HG02642 (cell line): ENCODE data around the gene ABR.
A peak's percentile ranks its signal among the peaks of the same experiment; 100 is the strongest.
"Not testable (repeated sequence)": the region's sequence is repeated elsewhere in the genome, so short reads cannot be mapped to it uniquely, and the experiment has no call there.

Source experiments
- ATAC-seq: cut with Tn5 transposase; IDR thresholded peaks from one replicate; pipeline ENCODE4 v1.9.1; 2021; ENCODE audit warnings: mild to moderate bottlenecking; ENCODE audit not compliant: unreplicated experiment, poor library complexity

ABR gene

GRCh38 chr17:1203111-1203966, 23.6 kb upstream of the ABR start:
- ATAC-seq, result no peak

GRCh38 chr17:1202291-1202690, 22.5 kb upstream of the ABR start:
- no peak for ATAC-seq

GRCh38 chr17:1201132-1201702, 21.4 kb upstream of the ABR start:
- no peak for ATAC-seq

GRCh38 chr17:1199271-1199743, 19.5 kb upstream of the ABR start:
- not testable (repeated sequence) for ATAC-seq

- ATAC-seq, result peak; percentile 72
Observed at GRCh38 chr17:1197781-1198490, 18.2 kb upstream of the ABR start.

GRCh38 chr17:1197379-1197778, 17.6 kb upstream of the ABR start:
- peak; percentile 7 for ATAC-seq

- ATAC-seq, result no peak
Observed at GRCh38 chr17:1196946-1197345, 17.2 kb upstream of the ABR start.

GRCh38 chr17:1192911-1193699, 13.3 kb upstream of the ABR start:
- no peak for ATAC-seq

GRCh38 chr17:1190751-1191331, 11.1 kb upstream of the ABR start:
- ATAC-seq, result no peak

GRCh38 chr17:1188812-1189504, 9.2 kb upstream of the ABR start:
- ATAC-seq, result no peak

GRCh38 chr17:1186923-1187771, 7.4 kb upstream of the ABR start:
- no peak for ATAC-seq

GRCh38 chr17:1186214-1186820, 6.5 kb upstream of the ABR start:
- no peak for ATAC-seq

- peak; percentile 39 for ATAC-seq
Observed at GRCh38 chr17:1183171-1183873, 3.5 kb upstream of the ABR start.

- ATAC-seq, result no peak
Observed at GRCh38 chr17:1182811-1183170, 3.0 kb upstream of the ABR start.

GRCh38 chr17:1181753-1182137, 2.0 kb upstream of the ABR start:
- peak; percentile 22 for ATAC-seq

- ATAC-seq, result peak; percentile 26
Observed at GRCh38 chr17:1180958-1181752, 1.4 kb upstream of the ABR start.
